ENCODE results near the gene ULK1. TPM values are rescaled to one million over a fixed set of nuclear protein-coding genes. Genes with fewer than 3 reads are reported as not detected.
A peak's percentile ranks its signal among the peaks of the same experiment; 100 is the strongest.

ULK1 gene
- total RNA-seq, 1 donor from 2014 or later = 9.6 TPM

DNA sequence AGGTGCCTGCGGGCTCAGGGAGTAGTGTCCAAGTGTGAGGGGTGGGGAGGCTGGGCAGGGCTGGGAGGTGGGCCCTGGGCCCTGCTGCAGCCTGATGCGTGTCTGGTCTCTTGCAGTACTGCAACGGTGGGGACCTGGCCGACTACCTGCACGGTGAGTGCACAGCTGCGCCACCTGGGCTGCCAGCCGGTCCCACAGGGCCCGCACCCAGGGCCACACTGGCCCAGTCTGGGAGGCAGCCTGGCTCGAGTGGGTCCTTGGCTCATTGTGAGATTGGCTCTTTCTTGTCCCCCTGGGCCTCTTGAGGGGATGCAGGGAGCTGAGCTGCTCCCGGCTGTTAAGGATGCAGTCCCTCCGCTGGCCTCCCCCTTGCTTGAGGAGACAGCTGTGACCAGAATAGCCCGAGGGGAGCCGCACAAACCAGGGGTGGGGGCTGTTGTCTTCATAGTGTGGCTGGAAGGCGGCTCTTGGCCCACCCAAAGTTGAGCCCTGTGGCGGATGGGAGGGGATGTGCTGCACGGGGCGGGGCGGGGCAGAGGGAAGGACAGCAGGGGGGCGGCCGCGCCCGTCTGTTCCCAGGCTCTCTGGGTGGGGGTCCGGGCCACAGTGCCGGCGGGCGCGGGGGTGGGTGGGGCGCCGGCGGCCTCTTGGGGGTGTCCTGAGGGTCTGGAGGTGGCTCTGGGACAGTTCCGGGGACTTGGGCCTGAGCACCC, 13.1 kb downstream of the ULK1 start:
- DNase-seq (ENCODE audit: low spot score) = no peak

DNA sequence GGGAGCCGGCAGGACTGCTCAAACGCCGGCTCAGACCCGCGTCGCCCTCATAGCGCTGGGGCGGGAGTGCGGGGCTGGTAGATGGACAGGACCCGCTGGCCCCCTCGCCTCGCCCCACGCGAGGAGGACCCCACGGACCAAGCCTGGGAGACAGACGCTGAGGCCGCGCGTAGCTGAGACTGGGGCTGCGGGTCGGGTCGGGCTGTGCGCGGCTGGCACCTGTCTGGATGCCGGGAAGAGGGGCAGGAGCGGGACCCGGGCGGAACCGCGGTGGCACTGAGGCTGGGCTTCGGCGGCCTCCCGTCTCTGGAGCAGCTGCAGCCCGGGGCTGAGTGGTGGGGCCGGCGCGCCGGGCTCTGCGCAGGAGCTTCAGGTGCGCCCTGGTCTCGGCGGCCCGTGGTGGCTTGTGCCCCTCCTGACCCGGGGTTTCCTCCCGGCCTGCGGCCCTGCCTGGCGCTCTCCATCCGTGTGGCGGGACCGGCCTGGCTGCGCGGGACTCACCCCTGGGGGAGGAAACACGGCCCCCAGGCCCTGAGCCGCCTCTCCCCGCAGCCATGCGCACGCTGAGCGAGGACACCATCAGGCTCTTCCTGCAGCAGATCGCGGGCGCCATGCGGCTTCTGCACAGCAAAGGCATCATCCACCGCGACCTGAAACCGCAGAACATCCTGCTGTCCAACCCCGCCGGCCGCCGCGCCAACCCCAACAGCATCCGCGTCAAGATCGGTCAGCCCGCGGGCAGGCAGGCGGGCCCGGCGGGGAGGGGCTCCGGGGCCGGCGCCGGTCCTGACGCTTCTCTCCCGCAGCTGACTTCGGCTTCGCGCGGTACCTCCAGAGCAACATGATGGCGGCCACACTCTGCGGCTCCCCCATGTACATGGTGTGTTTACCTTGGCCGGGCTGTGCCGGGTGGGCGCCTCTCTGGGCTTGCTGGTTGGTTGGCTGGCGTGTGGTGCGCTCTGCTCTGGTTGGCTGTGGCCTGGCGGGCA, 14.0 kb downstream of the ULK1 start:
- no peak for DNase-seq (ENCODE audit: low spot score)

DNA sequence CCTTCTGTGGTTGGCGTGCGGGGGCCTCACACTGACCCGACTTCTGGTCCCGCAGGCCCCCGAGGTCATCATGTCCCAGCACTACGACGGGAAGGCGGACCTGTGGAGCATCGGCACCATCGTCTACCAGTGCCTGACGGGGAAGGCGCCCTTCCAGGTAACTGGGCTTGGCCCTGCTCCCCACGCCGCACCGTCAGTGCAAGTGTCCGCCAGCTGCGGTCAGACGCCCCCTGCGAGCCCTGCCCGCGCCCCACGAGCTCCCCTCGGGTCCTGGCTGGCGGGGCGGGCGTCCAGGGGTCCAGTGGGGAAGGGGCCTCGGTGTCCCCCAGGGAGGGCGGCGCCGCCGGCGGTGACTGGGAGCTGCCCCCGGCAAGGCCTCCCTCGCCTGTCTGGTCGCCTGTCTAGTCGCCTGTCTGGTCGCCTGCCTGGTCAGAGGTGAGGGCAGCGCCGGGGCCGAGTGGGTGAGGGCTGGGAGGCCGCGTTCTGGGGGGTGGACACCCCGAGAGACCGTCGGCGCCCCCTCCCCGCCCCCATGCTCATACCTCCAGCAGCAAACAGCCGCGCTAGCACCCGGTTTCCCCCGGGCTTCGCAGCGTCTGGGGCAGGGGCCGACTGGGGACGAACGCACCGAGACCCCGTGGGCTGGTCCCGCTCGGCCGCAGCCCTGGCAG, 14.8 kb downstream of the ULK1 start:
- DNase-seq (ENCODE audit: low spot score) = no peak

DNA sequence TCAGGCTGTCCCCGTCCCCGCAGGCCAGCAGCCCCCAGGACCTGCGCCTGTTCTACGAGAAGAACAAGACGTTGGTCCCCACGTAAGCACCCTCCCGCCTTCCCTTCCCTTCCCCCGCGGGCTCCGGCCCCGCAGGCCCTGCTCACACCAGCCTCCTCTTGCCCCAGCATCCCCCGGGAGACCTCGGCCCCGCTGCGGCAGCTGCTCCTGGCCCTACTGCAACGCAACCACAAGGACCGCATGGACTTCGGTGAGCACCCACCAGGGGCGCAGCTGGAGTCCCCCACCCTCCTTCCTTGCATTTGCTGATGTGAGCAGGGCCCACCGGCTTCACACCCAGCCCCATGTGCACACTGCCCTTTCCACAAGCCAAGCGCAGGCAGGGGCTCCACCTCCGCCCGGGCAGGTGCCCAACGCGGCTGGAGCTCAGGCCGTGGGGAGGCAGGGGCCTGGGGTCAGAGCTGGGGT, 15.4 kb downstream of the ULK1 start:
- DNase-seq (ENCODE audit: low spot score) = no peak

DNA sequence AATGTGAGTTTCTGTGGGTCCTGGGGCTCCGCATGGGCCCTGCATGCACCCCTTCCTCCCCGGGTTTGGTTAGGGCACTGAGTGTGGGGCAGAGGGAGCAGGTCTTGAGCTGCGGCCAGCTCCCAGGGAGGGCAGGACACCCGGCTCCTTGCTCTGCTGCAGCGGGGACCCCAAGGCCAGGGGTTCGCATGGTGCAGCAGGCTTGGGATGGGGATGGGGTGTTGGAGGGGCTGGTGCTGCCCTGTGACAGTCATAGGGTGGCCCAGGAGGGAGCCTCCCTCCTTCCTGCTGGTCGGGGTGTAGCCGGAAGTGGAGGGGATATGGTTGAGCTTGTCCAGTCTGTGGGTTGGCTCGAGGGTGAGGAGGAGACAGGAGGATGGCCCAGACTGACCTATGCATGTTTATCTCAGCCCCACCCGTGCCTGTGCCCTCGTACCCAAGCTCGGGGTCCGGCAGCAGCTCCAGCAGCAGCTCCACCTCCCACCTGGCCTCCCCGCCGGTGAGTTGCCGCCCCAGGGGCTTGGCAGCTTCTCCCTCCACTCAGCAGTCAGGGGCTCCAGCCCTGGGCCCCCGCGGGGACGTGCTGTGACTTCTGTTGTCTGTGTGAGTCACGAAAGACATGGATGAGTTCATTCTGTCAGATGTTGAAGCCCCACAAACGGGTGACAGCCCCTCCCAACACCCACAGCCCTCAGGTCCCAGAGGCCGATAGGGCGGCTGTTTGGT, 16.0 kb downstream of the ULK1 start:
- no peak for DNase-seq (ENCODE audit: low spot score)

DNA sequence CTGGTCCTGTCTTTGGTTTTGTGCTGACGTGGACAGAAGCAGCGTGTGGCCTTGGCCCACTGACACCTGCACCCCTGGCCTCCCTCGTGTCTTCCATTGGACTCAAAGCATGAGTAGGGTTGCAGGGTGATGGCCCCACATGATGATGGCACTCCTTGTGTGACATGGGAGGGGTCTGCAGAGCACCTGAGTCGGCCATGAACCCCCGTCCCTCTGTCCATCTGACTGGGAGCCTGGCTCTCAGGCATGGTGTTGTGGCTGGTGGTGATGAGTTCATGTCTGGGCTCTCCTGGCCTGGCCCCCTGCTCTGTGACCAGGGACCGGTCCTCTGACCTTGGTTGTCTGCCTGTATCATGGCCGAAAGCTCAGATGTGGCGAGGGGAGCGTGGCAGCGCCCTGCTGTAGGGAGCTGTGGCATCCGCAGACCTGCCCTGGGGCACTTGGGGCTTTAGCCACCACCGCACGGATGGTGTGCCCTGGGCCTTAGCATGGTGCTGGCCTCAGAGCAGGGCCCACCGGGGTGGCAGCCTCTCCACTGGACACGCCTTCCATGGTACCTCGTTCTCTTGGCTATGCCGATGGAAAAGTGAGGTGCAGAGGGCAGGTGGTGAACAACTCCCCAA, 16.7 kb downstream of the ULK1 start:
- DNase-seq (ENCODE audit: low spot score) = no peak

DNA sequence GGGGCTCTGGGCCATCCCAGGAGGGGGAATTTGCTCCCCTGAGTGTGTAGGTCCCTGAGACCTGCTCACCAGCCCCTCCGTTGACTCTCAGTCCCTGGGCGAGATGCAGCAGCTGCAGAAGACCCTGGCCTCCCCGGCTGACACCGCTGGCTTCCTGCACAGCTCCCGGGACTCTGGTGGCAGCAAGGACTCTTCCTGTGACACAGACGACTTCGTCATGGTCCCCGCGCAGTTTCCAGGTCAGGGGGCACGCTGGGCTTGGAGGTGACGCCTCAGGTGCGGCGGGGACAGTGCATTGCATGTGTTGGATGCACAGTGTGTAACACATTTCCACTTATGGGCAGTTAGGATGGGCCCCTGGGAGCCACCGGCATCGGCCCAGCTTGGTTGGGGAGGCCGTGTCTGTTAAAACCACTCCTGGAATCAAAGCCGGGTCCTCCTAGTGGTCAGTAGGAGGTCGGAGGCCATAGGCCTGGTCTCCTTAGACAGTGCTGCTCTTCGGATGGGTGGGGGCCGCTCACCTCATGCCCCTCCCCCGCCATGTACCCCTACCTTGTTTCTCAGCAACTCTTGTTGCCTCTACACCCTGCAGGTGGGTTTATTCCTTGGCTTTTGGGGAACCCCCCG, 17.5 kb downstream of the ULK1 start:
- DNase-seq (ENCODE audit: low spot score) = no peak

DNA sequence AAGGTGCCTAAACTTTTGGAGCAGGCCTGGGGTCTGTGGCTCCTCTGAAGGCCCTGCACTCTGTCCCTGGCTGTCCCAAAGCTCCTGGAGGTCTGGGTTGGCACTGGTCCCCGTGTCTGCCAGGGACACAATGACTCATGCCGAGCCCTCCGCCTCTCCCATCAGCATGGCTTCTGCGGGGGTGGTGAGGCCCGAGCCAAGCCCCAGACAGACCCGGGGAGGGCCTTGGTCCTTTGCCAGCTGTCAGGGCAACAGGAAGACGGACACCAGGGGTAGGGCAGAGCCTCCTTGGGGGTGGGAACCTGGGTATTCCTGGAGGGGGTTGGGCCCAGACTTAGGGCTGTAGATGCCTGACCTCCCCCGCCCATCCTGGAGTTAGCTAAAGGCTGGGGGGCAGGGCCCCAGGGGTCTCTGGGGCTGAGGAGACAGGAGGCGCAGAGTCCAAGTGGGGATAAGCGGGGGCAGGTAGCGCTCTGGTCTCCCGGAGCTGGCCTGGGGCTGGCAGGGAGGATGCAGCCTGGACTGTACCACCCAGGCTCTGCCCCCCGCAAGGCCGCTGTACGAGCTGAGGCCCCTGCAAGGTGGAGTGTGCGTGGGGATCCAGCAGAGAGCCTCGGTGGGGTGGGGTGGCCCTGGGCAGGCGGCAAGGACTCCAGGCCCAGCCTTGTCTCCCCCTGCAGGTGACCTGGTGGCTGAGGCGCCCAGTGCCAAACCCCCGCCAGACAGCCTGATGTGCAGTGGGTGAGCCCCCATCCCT, 18.3 kb downstream of the ULK1 start:
- peak; percentile 72 for DNase-seq (ENCODE audit: low spot score)

DNA sequence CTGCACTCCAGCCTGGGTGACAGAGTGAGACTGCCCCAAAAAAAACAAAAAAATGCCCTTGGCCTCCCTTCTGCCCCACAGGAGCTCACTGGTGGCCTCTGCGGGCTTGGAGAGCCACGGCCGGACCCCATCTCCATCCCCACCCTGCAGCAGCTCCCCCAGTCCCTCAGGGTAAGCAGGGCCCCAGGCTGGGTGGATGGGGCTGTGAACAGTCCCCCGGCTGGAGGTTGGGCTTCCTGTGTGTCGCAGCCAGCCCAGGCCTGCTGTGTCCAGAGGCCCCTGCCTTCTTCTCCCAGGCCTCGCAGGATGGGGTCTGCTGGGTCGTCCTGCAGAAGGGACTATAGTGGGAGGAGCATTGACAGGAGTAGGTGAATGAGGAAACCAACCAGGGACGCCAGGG, 19.2 kb downstream of the ULK1 start:
- DNase-seq (ENCODE audit: low spot score) = no peak

DNA sequence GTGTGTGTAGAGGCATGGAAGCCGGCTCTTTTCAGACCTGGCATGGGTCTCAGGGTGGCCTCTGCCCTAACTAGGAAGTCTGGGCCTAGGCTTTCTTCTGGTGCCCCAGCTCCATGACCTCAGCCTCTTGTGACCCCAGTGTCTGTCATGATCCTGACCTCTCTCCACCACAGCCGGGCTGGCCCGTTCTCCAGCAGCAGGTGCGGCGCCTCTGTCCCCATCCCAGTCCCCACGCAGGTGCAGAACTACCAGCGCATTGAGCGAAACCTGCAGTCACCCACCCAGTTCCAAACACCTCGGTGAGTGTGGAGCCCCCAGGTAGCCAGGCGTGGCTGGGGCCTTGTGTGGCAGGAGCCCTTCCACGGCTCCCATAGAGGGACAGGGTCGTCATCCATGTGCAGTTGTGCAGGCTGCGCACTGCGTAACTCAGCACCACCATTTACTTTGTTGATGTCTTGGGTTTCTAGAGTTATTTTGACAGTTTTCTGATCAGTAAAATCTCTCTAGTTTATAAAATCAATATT, 19.8 kb downstream of the ULK1 start:
- DNase-seq (ENCODE audit: low spot score) = no peak

DNA sequence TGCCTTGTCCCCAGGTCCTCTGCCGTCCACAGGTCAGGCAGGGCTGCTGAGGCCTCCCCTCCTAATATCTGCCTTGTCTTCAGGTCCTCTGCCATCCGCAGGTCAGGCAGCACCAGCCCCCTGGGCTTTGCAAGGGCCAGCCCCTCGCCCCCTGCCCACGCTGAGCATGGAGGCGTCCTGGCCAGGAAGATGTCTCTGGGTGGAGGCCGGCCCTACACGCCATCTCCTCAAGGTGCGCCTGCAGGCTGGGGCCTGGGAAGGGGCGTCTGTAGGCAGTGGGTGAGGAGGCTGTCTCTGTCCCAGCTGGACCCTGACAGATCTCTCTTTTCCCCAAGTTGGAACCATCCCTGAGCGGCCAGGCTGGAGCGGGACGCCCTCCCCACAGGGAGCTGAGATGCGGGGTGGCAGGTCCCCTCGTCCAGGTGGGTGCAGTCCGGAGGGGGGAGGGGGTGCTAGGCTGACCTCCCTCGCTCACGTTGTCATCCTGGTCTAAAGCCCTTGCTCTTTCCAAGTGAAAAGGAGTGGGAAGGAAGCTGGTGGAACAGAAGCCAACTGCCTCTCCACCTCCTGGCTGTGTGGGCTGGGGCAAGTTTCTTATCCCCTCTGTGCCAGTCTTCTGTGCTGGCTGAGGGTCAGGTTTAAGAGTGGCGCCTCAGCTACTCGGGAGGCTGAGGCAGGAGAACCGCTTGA, 20.7 kb downstream of the ULK1 start:
- no peak for DNase-seq (ENCODE audit: low spot score)

DNA sequence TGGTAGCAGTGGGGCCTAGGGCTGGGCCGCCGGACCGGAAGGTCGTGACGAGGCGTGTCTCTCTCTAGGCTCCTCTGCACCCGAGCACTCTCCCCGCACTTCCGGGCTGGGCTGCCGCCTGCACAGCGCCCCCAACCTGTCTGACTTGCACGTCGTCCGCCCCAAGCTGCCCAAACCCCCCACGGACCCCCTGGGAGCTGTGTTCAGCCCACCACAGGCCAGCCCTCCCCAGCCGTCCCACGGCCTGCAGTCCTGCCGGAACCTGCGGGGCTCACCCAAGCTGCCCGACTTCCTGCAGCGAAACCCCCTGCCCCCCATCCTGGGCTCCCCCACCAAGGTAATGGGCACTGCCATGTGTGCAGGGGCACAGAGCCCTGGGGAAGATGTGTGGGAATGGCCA, 21.4 kb downstream of the ULK1 start:
- DNase-seq (ENCODE audit: low spot score) = no peak

DNA sequence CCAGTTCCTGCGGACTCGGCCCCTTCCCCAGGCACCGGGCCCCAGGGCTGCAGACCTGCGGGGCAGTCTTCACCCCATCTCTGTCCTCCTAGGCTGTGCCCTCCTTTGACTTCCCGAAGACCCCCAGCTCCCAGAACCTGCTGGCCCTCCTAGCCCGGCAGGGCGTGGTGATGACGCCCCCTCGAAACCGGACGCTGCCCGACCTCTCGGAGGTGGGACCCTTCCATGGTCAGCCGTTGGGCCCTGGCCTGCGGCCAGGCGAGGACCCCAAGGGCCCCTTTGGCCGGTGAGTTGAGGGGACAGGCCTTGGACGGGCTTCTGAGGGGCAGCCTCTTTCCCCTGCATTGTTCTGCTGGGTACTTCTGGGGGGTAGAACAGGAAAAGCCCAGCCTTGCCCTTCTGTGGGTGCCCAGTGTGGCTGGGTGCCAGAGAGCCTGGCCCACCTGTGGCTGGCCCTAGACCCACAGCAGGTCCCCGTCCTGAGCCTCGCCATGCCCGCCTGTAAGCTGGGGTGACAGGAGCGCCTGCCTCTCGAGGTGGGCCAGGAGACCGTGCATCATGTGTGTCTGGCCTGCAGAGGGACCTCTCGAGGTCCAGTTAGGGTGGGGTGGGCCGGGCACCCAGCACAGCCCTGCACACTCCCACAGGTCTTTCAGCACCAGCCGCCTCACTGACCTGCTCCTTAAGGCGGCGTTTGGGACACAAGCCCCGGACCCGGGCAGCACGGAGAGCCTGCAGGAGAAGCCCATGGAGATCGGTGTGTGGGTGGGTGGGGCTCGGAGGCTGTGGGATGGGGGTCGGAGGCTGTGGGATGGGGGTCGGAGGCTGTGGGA, 22.1 kb downstream of the ULK1 start:
- DNase-seq (ENCODE audit: low spot score) = no peak

DNA sequence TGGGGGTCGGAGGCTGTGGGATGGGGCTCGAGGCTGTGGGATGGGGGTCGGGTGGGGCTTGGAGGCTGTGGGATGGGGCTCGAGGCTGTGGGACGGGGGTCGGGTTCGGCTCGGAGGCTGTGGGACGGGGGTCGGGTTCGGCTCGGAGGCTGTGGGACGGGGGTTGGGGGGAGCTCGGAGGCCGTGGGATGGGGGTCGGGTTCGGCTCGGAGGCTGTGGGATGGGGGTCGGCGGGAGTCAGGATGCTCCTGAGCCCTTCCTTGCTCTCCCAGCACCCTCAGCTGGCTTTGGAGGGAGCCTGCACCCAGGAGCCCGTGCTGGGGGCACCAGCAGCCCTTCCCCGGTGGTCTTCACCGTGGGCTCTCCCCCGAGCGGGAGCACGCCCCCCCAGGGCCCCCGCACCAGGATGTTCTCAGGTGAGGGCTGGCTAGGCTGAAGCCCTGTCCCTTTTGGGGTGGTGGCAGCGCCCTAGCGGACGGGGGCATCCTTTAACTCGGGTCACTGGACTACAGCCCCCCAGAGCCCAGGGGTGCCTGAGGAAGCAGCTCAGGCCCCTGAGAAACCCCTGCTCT, 22.8 kb downstream of the ULK1 start:
- no peak for DNase-seq (ENCODE audit: low spot score)

DNA sequence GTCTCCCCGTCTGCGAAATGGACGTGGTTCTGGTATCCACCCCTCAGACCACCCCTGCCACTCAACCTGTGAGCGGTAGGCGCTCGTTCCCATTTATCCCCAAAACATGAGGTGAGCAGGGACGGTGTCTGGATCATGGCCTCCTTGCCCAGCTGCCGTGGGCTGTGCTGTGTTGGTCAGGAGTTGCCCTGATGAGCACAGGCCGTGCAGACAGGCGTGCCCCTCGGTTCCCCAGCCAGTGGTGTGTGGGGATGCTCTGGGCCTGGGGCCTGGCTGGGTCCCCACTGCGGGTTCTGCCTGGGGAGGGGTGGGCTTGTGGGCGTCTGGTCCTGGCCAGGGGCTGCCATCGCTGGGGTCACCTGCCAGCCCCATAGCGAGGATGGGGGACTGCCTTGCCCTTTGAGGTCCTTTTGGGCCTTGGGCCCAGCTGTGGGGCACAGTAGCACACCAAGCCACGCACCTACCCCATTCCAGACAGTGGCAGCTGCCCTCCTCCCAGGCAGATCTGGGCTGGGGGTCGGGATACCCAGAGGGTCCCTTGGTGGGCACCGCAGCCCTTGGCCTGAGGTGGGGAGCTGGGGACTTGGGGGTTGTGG, 23.4 kb downstream of the ULK1 start:
- no peak for DNase-seq (ENCODE audit: low spot score)

DNA sequence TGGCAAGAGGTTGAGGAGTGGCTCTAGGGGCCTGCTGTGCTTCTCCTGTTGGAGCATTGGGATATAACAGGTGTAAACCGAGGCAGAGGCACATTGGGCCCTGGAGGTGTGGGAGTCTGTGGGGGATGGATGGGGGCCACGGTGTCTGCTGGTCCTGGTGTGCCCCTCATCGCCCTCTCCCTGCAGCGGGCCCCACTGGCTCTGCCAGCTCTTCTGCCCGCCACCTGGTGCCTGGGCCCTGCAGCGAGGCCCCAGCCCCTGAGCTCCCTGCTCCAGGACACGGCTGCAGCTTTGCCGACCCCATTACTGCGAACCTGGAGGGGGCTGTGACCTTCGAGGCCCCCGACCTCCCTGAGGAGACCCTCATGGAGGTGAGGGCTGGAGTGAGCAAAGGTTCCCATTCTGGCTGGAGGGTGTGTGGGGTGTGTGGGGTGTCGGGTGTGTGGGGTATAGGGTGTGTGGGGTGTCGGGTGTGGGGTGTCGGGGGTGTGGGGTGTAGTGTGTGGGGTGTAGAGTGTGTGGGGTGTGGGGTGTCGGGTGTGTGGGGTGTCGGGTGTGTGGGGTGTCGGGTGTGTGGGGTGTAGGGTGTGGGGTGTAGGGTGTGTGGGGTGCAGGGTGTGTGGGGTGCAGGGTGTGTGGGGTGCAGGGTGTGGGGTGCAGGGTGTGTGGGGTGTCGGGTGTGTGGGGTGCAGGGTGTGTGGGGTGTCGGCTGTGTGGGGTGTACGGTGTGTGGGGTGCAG, 24.1 kb downstream of the ULK1 start:
- DNase-seq (ENCODE audit: low spot score) = no peak

DNA sequence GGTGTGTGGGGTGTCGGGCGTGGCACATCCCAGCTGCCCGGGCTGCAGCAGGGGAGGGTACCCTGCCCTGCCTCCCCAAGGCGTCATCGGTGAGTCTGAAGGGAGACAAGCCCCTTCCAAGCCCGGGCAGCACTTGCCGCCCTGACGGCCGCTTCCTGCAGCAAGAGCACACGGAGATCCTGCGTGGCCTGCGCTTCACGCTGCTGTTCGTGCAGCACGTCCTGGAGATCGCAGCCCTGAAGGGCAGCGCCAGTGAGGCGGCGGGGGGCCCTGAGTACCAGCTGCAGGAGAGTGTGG, 24.6 kb downstream of the ULK1 start:
- DNase-seq (ENCODE audit: low spot score) = no peak

Measured in umbilical cord (tissue), 2 donors.